Measurements from ENCODE around the gene SLC22A3. TPM values are rescaled to one million over a fixed set of nuclear protein-coding genes. Genes with fewer than 3 reads are reported as not detected.

Gene SLC22A3
- total RNA-seq, 1 donor from 2014 or later = 4.2 TPM

- no peak for TF ChIP-seq CTCF (conservative IDR thresholded peaks at IDR 0.05; ENCODE audit: low read depth, low read length)
- no peak overlapping the region for H3K4me3 ChIP-seq (ENCODE audit: low read depth, low read length)
- DNase-seq (ENCODE audit: low read depth) = no peak
Observed at GRCh38 chr6:160426136-160426535, 78.0 kb downstream of the SLC22A3 start.

- no peak overlapping the region for H3K4me3 ChIP-seq (ENCODE audit: low read depth, low read length)
- DNase-seq (ENCODE audit: low read depth) = no peak
- TF ChIP-seq CTCF (conservative IDR thresholded peaks at IDR 0.05; ENCODE audit: low read depth, low read length) = no peak
Observed at GRCh38 chr6:160427312-160428068, 79.3 kb downstream of the SLC22A3 start.

GRCh38 chr6:160428069-160428430, 79.9 kb downstream of the SLC22A3 start:
- no peak for TF ChIP-seq CTCF (conservative IDR thresholded peaks at IDR 0.05; ENCODE audit: low read depth, low read length)
- H3K4me3 ChIP-seq (ENCODE audit: low read depth, low read length) = no peak overlapping the region
- no peak for DNase-seq (ENCODE audit: low read depth)

- no peak for DNase-seq (ENCODE audit: low read depth)
- no peak overlapping the region for H3K4me3 ChIP-seq (ENCODE audit: low read depth, low read length)
- TF ChIP-seq CTCF (conservative IDR thresholded peaks at IDR 0.05; ENCODE audit: low read depth, low read length) = no peak
Observed at GRCh38 chr6:160428818-160429619, 80.8 kb downstream of the SLC22A3 start.

GRCh38 chr6:160429620-160429895, 81.4 kb downstream of the SLC22A3 start:
- TF ChIP-seq CTCF (conservative IDR thresholded peaks at IDR 0.05; ENCODE audit: low read depth, low read length) = no peak
- H3K4me3 ChIP-seq (ENCODE audit: low read depth, low read length) = no peak overlapping the region
- no peak for DNase-seq (ENCODE audit: low read depth)

GRCh38 chr6:160430203-160430602, 82.0 kb downstream of the SLC22A3 start:
- no peak for DNase-seq (ENCODE audit: low read depth)
- TF ChIP-seq CTCF (conservative IDR thresholded peaks at IDR 0.05; ENCODE audit: low read depth, low read length) = no peak
- no peak overlapping the region for H3K4me3 ChIP-seq (ENCODE audit: low read depth, low read length)

Data from epithelial cell of proximal tubule (primary cell).